Measurements from ENCODE around the gene ZDHHC9.

DNA sequence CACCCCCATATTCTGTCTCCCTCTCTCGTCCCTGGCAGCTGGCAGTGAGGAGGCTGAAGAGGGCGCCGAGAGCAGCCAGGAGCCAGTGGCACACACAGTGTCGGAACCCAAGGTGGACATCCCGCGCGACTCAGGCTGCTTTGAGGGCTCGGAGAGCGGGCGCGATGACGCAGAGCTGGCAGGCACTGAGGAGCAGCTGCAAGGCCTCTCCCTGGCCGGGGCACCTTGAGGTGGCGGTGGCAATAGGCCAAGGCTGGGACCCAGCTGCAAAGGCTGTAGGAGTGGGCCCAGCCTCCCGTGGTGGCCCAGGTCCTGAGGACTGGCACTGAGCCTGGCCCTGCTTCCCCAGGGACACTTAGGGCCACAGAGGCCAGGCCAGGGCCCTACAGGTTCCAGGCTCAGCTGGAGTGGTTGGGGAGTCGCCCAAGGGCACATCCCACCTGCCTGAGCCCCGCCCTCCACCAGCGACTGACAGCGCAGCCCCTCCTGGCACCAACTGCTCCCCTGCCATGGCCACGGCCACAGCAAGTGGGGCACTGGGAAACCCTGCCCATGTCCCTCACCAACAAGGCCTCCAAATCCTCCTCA, 50.0 kb downstream of the ZDHHC9 start:
- TF ChIP-seq, protein P1, sequence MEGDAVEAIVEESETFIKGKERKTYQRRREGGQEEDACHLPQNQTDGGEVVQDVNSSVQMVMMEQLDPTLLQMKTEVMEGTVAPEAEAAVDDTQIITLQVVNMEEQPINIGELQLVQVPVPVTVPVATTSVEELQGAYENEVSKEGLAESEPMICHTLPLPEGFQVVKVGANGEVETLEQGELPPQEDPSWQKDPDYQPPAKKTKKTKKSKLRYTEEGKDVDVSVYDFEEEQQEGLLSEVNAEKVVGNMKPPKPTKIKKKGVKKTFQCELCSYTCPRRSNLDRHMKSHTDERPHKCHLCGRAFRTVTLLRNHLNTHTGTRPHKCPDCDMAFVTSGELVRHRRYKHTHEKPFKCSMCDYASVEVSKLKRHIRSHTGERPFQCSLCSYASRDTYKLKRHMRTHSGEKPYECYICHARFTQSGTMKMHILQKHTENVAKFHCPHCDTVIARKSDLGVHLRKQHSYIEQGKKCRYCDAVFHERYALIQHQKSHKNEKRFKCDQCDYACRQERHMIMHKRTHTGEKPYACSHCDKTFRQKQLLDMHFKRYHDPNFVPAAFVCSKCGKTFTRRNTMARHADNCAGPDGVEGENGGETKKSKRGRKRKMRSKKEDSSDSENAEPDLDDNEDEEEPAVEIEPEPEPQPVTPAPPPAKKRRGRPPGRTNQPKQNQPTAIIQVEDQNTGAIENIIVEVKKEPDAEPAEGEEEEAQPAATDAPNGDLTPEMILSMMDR (IDR thresholded peaks at IDR 0.05; ENCODE audit: low read length), result no peak
- TF ChIP-seq EZH2 (optimal IDR thresholded peaks at IDR 0.05; ENCODE audit: low read depth, low read length), result no peak
- TF ChIP-seq EZH2phosphoT487 (IDR thresholded peaks at IDR 0.05; ENCODE audit: low read length), result no peak

Measured in MM.1S (cell line).